GM21786 (cell line): Measurements from ENCODE around the gene LSM4.
A peak's percentile ranks its signal among the peaks of the same experiment; 100 is the strongest.

ENCODE experiments used
- ATAC-seq: cut with Tn5 transposase; IDR thresholded peaks from one replicate; pipeline ENCODE4 v1.9.1; 2021; ENCODE audit not compliant: unreplicated experiment

The LSM4 gene

GRCh38 chr19:18311502-18312091, 11.3 kb downstream of the LSM4 start:
- ATAC-seq, result no peak

GRCh38 chr19:18310966-18311365, 11.9 kb downstream of the LSM4 start:
- no peak for ATAC-seq

- no peak for ATAC-seq
Observed at GRCh38 chr19:18310118-18310909, 12.6 kb downstream of the LSM4 start.

GRCh38 chr19:18309525-18310064, 13.3 kb downstream of the LSM4 start:
- ATAC-seq, result no peak

GRCh38 chr19:18308948-18309325, 13.9 kb downstream of the LSM4 start:
- no peak for ATAC-seq

- no peak for ATAC-seq
Observed at GRCh38 chr19:18308051-18308947, 14.6 kb downstream of the LSM4 start.

- no peak for ATAC-seq
Observed at GRCh38 chr19:18307271-18307681, 15.6 kb downstream of the LSM4 start.

GRCh38 chr19:18306888-18307260, 16.0 kb downstream of the LSM4 start:
- ATAC-seq, result no peak

GRCh38 chr19:18306209-18306887, 16.5 kb downstream of the LSM4 start:
- ATAC-seq, result no peak

GRCh38 chr19:18304458-18305310, 18.2 kb downstream of the LSM4 start:
- peak; percentile 34 for ATAC-seq

GRCh38 chr19:18304208-18304457, 18.7 kb downstream of the LSM4 start:
- no peak for ATAC-seq

- ATAC-seq, result no peak
Observed at GRCh38 chr19:18301718-18302111, 21.2 kb downstream of the LSM4 start.

- ATAC-seq, result no peak
Observed at GRCh38 chr19:18300930-18301717, 21.8 kb downstream of the LSM4 start.

GRCh38 chr19:18299654-18300053, 23.2 kb downstream of the LSM4 start:
- ATAC-seq, result no peak

- no peak for ATAC-seq
Observed at GRCh38 chr19:18298601-18299000, 24.3 kb downstream of the LSM4 start.

- ATAC-seq, result no peak
Observed at GRCh38 chr19:18297308-18297707, 25.6 kb downstream of the LSM4 start.

GRCh38 chr19:18295034-18295451, 27.8 kb downstream of the LSM4 start:
- no peak for ATAC-seq

- ATAC-seq, result no peak
Observed at GRCh38 chr19:18294467-18294864, 28.4 kb downstream of the LSM4 start.

GRCh38 chr19:18293642-18294466, 29.0 kb downstream of the LSM4 start:
- no peak for ATAC-seq
